Measurements from ENCODE around the gene FBXO34.

Gene FBXO34

DNA sequence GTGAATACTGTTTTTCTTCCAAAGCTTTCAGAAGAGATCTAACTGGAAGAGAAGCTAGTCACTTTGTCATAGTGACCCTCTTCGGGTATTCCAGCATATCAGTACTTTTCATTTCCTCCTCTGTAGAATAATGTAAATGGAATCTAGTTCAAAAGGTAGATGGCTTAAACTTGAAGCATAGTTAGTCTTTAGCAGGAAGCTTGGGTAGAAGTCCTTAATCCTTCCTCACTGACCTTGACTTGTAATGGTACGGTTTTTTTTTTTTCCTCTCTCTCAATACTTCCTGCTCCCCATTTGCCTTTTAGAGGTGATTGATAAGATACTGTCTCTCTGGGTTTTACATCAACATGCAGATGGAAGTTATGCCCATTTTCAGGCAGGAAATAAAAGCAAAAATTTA lies 1.7 kb downstream of the FBXO34 start:
- TF ChIP-seq CTCF (IDR thresholded peaks at IDR 0.05): no peak

- TF ChIP-seq CTCF (IDR thresholded peaks at IDR 0.05): no peak
Measured at GRCh38 chr14:55274146-55274545, 2.9 kb downstream of the FBXO34 start.

DNA sequence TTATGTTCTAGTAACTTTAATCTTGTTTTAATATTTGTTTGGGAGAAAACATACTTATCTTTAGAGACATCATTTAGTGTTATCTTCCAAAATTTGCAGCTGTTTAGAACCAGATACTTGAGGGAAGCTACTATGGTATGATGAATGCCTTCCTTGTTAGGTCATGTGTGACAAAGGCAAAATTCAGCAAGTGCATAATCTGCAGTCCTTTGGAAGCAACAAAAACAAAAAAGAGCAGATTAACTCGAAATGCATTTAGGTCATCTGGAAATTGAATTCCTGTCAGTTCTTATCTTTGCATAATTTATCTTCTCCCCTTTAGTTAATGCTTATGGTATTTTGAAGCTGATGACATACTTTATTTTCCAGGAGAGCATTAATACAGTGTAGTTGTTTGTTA lies 3.5 kb downstream of the FBXO34 start:
- TF ChIP-seq CTCF (IDR thresholded peaks at IDR 0.05): no peak

DNA sequence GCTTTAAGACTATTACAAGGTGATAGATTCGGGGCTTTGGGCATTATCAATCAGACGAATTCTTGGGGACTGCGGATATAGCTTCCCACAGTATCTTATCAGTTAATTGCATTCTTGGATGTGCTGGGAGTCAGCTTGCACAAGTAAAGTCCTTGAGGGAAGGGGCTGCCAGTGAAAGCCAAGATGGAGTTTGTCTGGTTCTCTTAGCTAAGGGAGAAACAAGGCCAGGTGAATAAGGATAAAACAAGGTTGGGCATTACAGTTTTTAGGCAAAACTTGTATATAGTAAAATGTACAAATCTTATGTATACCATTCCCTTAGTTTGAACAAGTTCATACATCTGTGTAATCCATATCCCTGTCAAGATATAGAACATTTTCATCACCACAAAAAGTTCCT lies 5.5 kb downstream of the FBXO34 start:
- no peak for TF ChIP-seq CTCF (IDR thresholded peaks at IDR 0.05)

DNA sequence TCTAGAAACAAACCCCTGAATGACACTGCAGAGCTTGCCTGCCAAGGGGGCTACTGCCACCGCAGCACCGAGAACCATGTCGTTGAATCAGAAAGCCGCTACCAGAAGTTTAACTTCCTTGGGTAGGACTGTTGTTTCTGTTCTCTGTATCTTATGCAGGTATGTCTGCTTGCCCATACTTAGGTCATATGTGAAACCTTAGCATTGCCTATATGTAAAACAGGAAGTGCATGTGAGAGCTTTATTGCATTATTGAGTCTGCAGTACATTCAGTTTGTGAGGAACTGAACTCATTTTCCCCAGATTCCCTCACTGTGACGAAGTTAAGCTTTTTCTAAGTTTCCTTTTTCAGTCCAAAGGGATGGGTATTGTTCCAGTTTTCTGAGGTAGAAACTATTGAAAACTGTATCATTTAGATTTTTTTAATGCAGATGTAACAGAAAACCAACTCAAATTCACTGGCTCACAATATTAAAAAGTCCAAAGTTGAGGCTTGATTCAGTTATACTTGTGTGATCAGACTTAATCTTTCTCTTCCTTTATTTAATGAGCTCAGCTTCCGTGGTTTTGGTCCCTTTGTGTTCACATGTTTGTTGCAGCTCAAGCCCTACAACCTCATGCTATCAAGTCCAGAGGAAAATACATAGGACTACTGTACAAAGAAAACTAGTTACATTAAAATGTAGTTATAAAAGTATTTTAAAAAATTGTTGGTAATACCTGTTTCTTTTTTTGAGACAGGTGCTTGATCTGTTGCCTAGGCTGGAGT lies 6.9 kb downstream of the FBXO34 start:
- TF ChIP-seq CTCF (IDR thresholded peaks at IDR 0.05): no peak

DNA sequence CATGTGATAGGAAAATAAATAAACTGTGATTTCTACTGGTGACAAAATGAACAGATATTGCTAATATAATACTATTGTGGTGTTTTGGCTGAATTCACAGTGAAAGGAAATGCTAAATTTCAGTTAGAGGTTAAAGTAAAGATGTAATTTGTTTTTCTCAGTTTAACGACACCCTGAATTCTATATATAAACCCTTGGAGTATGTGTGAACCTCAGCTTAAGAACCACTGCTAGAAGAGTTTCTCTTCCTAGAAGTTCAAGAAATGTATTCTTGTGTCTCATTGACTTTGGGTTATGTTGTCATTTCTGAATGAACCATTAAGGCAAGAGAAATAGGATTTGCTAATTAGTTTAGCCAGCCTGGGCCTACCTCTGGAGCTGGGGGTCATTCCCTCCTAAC lies 8.2 kb downstream of the FBXO34 start:
- TF ChIP-seq CTCF (IDR thresholded peaks at IDR 0.05): no peak

DNA sequence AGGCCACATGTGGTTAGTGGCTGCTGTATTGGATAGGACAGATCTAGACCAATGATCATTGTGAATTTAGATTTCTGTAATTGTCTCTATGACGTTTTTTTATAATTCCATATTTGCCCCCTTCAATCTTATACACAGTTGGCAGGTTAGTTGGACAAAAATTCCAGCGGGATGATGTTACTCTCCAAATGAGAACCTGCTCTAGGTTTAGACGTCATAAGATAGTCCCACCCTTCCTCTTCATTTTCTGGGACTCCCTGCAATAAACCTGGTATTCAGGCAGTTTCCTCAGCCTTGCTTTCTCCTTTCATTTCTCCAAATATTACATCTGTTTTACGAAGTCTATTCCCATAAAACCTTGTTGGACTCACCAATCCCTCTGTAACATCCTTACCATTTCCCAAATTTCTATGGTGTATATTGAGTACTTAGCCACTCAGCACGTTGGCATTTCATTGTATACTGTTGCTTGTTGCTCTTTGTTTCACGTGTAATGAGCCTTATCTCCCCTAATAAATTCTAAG lies 10.2 kb downstream of the FBXO34 start:
- no peak for TF ChIP-seq CTCF (IDR thresholded peaks at IDR 0.05)

All from LNCAP (cell line).